GM12872 (cell line): Measurements from ENCODE around the gene CRACR2B.

Experiments
- CTCF ChIP-seq: IDR thresholded peaks from 3 replicates; pipeline ENCODE4 v1.5.1; 2011; ENCODE audit warnings: low read depth, mild to moderate bottlenecking, low read length, moderate library complexity; ENCODE audit not compliant: insufficient read depth

Gene CRACR2B

GRCh38 chr11:809287-810039 is 18.3 kb upstream of the CRACR2B start, which contains the start of gene RPLP2:
RPLP2 (plus strand) TSS chr11:809967; CDS start chr11:810235, 268 bp downstream.
- no peak for TF ChIP-seq CTCF

- TF ChIP-seq CTCF = no peak
These were observed 17.6 kb upstream of the CRACR2B start for GRCh38 chr11:810040-810567.

- 0 out of 3 replicates have a peak, but pooled peaks have one; percentile 14 for TF ChIP-seq CTCF
These were observed 16.1 kb upstream of the CRACR2B start for GRCh38 chr11:811446-812245.

GRCh38 chr11:812390-812789 is 15.3 kb upstream of the CRACR2B start:
- TF ChIP-seq CTCF = no peak

GRCh38 chr11:813072-813455 is 14.7 kb upstream of the CRACR2B start:
- TF ChIP-seq CTCF = no peak

GRCh38 chr11:813456-814096 is 14.1 kb upstream of the CRACR2B start:
- no peak for TF ChIP-seq CTCF

GRCh38 chr11:815675-816432 is 11.9 kb upstream of the CRACR2B start:
- no peak for TF ChIP-seq CTCF
